ENCODE measurements around the gene RRP1.

RRP1 gene

DNA sequence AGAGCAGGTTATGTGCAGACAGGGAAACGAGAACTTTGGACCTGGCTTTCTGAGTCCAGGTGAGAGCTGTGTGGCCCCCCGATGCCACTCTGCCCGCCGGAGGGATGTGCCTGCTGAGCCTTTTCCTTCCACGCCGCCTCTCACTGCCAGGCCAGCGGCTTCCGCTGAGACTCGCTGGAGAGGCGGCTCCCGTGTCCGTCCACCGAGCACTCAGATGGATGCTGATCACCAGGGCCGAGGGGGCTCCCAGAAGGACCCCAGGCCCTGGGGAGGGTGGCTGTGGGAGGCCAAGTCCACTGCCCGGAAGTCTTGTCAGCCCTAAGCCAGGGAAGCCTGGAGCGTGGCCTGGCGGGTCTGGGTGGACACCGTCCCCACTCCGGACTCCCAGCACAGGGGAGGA is 29.7 kb upstream of the RRP1 start:
- DNase-seq: no peak

DNA sequence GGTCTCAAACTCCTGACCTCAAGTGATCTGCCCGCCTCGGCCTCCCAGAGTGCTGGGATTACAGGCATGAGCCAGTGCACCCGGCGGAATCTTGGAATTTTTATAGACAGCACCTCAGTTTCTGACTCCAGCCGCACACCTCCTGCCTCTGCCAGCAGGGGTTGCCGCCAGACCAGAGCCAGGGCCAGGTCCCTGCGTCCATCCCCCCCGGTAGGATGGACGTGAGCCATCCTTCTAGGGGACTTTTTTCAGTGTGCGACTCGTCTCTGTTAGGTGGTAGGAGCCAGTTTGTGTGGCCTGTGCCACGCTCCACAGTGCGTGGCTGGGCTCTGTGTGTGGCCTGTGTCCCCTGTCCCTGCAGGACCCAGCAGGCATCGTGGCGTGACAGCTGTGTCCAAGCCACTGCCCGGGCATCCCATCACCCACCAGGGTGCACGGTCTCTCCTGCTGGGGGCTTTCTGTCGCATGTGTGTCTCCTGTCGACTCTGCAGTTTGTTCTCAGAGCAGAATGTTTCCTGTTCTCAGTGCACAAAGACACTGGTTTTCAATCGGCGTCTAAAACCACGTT is 28.9 kb upstream of the RRP1 start:
- no peak for DNase-seq

DNA sequence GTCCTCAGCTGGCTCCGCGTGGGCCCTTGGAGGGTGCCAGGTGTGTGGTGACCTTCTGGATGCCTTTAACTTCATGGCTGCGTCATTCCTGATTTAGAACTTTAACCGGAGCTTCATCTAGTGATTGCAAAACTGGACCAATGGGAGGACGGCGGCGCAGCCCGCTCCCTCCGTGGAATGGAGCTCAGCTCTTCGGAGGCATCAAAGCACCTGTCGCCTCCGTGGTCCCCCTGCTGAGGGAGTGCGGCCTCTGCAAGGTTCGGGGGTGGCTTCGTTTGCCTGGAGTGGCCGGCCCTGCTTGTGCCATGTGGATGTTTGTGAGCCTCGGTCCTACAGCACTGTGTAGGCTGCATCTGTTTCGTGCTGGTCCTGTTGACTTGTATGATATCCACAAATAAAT is 27.5 kb upstream of the RRP1 start:
- DNase-seq: no peak

DNA sequence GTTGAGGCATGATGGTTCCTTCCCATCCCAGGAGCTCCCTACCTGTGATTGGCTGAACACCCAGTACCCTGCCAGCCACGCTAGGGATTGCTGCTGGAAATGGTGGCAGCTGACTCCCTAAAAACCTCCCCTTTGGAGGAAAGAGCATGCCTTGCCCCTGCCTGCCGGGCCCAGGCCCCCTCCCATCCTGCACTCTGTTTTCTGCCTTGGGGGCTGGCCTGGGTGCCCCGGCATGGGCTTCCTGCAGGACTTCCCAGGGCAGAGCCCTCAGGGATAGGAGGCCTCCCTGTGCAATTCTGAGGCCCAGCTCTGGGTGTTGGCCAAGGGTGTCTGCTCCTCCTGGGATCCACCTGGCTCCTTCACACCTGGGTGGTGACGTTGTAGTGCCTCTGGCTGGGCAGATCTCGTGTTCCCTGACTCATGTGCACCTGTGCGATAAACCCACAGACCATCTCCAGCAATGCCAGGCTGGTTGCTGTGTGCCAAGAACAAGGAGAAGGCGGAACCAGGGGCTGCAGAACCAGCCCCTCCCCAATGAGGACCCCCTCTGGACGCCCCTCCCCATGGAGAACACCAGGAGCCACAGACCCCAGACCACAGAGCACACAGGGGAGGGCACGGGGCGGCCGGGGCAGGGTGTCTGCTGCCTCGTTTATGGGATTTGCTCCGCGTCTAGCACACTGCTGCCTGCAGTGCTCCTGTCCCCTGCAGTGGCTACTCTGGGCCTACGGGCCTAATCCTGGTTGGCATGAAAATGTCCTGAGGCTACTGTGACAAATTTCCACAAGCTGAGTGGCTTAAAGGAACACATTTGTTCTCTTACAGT is 26.9 kb upstream of the RRP1 start:
- no peak for DNase-seq

DNA sequence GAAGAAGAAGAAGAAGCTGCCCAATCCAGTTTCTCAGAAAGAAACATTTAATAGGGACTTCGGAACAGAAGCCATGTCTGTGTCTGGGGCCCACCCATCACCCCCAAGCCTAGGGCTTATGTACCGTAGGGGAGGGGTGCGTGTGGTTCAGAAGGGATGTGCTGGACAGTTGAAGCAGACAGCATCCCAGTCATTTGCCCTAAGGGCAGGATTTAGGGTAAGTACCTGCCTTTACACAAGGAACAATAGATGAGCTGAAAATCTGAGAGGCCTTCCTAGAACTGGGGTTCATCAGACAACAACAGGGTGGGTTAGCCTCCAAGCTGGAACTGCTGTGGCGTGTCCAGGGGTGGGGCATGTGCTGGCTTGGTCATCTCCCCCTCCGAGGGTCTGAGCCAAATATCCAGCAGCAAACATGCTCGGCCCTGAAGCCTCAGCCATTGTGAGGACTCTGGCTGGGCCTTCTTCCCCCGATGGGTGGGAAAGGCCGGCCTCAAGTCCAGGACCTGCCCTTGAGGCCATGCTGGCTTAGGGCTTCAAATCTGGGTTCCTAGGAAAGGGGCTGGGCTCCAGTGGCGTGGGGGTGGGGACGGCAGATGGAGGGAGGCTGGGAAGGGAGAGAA is 25.4 kb upstream of the RRP1 start:
- no peak for DNase-seq

DNA sequence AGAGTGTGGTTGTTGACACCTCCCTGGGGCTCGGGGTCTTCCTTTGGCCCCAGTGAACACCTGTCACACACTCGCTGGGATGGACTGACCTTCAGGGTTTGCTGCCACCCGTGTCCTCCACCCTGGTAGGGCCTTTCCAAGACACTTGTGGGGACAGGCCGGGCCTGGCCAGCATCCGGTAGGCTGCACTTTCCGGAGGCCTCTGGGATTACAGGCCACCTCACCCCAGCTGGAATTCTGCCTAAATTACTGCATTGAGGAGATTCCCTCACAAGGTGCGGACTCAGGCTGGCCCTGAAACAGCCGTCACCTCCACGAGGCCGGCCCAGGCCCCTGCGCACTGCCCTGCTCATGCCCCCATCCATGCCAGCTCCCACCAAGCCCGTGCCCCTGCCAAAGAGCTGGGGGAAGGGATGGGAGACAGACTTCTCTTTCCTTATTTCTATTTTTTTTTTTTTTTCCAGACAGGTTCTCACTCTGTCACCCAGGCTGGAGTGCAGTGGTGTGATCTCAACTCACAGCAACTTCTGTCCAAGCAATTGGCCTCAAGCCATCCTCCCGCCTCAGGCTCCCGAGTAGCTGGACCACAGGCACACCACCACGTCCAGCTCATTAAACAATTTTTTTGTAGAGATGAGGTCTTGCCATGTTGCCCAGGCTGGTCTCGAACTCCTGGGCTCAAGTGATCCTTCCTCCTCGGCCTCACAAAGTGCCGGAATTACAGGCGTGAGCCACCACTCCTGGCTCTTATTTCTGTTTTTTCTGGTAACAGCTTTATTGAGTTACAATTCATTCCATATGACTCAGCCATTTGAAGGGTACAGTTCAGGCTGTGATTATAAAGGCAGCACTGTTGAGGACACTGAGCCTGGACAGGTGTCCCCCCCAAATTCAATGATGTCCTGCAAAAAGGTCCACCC is 24.5 kb upstream of the RRP1 start:
- DNase-seq: no peak

DNA sequence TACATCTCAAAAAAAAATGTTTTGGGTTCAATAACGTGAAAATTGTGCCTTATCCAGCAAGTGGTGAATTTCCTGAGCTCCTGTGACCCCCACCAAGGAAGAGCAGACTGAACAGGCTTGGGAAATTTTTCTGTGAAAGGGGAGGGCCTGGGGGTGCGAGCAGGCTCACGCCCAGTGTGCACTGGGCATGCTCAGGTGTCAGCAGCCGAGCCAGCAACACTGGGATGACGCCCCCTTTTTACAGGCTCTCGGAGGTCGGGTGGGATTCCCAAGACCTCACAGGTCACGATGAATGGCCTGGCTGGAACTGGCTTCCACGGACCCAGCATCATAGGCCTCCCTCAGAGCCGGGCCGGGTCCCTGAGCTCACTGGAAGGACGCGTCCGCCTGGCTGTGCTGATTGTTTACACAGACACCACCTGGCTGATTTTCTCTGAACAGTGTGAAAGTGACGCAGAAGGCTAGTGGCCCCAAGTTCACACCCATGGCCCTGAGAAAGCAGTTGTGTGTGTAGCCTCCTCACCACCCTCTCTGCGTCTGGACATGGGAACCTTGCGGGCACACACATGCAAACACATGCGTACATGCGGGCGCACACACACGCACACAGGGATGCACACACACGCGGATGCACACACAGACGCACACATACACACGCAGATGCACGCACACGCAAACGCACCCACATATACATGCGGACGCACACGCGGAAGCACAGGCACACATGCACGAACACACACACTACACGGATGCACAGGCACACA is 22.5 kb upstream of the RRP1 start:
- DNase-seq: no peak

DNA sequence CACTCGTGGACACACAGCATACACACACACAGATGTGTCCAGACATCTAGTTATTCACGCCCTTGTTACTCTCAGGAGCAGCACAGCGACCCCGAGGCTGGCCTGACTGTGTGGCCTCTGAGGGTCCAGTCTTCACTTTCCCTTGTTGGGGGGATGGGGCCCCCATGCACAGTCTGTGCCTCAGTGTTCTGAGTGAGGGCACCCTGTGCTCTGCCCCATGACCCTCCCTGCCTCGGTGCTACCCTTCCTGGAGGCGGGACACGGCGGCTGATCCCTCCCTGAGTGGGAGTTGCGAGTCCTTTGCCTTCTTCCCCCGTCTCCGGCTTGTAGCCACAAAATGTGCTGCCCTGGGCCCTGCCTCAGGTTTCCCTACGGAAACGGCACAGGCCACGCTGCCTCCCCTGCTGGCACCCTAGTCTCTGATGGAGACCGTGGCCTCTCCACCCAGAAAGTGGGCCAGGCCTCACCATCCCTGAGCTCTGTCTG is 21.8 kb upstream of the RRP1 start:
- DNase-seq: no peak

DNA sequence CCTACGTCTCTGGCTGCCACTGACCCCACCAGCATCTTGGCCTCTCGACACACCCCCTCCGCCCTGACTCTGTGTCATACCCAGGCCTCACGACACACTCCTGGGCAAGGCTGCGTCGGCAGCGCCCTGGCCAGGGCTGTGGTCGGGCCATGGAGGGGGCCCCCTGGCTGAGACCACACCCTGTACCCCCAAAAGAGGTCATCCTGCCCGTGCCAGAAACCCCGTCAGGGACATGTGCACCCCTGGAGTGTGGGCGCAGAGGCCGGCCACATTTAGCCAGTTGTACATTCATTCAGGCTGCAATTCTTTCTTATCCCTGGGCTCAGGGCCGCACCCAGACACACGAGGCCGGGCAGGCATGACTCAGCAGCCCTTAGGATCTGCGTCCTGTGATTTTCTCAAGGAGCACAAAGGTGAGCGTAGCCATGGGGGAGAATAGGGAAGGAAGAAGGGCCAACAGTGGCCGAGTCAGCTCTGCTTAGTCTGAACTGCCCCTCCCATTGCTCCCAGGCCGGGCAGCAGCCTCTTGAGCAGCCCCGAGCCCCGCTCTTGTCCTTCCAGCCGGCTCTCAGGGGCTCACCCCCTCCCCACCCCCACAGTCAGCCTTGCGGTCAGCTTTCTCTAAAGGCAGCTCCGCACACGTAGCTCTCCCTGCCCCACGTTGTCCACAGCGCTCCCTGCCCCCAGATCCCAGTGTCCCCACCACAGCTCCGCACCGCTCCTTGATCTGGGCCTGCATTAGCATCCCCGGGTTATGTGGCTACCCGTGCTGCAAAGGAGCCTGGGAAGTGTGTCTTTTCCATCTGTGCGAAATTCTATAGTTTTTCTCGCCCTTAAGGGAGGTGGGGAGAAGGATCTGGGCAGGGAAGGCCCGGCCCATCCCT is 21.2 kb upstream of the RRP1 start:
- no peak for DNase-seq

DNA sequence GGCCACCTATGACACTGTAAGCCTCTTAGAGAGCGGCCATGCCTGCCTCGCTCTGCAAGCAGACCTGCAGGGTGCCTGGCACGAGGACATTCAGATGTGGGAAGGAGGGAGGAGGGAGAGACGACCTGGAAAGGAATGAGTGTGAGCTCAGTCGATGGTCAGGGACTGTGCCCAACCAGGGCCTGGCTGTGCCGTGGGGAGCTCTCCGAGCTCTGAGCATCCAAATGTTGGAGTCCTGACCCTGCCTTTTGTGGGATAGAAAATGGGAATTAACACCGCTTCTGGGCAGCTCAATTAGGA is 20.6 kb upstream of the RRP1 start:
- DNase-seq: no peak

DNA sequence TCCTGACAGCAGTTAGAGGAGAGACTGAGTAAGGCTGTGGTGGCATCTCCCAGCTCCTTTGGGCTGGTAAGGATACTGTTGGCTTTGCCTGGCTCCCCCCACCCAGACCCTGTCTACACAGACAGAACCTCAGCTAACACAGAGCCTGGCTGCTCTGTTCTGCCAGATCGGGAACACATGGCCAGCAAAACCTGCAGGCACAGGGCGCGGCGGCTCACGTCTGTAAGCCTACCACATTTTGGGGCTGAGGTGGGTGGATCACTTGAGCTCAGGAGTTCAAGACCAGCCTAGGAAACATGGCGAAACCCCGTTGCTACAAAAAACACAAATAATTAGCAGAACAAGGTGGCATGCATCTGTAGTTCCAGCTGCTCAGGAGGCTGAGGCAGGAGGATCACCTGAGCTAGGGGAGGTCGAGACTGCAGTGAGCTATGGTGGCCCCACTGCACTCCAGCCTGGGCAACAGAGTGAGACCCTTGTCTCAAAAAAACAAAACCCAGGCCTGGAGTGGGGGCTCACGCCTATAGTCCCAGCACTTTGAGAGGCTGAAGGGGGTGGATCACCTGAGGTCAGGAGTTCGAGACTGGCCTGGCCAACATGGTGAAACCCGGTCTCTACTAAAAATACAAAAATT is 19.9 kb upstream of the RRP1 start:
- no peak for DNase-seq

DNA sequence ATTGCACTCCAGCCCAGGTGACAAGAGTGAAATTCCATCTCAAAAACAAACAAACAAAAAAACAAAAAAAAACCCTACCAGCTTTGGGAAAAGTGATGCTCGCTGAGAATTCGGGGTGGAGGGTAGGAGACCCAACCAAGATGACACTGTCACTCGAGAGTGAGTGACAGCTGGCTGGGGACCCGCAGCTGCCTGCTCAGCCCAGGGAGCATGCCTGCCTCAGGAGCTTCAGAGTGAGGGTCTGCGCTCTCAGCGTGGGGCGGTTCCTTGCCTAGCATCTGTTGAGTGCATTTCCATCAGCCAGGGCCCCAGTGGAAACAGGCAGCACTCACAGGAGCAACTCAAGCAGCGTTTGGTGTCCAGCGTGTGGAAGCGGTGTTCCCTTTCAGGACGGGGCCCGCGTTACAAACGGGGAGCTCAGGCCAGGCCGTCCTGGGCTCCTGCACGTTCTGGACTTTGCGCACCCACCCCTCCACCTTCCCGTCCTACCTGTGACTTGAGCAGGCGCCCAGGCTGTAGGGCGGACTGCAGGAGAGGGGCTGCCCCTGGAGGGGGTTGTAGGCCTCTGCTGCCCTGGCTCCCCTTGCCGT is 19.2 kb upstream of the RRP1 start:
- no peak for DNase-seq

DNA sequence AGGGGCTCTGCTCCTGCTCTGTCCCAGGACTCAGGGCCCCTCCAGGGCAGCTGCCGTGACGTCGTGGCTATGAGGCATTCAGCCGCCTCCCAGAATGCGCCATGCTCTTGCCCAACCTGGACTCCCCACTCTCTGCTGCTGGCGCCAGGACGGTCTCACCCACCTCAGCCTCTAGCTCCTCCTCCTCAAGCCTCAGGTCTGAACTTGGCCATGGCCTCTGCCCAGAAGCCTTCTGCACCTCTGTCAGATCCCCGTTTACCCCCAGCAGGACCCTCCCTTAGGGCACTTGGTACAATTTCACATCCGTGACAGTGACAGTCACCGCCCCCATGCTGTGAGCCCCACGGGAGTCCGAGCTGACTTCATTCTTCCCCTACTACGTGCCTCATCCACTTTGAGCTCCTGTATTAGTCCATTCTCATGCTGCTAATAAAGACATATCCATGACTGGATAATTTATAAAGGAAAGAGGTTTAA is 18.1 kb upstream of the RRP1 start:
- DNase-seq: no peak

DNA sequence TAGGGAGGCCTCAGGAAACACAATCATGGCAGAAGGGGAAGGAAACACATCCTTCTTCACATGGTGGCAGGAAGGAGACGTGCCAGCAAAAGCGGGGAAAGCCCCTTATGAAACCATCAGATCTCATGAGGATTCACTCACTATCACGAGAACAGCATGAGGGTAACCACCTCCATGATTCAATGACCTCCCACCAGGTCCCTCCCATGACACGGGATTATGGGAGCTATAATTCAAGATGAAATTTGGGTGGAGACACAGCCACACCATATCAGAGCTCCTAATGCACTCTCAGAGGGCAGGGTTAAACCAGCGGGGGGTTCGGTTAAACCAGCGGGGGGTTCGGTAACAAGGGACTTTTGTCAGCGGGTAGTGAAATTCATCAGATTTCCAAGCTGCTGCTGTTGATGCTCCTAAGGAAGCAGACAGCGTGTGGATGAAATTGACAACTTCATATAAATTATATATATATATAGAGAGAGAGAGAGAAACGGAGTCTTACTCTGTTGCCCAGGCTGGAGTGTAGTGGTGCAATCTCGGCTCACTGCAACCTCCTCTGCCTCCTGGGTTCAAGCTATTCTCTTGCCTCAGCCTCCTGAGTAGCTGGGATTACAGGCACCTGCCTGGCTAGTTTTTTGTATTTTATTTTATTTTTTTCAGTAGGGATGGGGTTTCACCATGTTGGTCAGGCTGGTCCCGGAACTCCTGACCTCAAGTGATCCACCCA is 17.5 kb upstream of the RRP1 start:
- DNase-seq: no peak

DNA sequence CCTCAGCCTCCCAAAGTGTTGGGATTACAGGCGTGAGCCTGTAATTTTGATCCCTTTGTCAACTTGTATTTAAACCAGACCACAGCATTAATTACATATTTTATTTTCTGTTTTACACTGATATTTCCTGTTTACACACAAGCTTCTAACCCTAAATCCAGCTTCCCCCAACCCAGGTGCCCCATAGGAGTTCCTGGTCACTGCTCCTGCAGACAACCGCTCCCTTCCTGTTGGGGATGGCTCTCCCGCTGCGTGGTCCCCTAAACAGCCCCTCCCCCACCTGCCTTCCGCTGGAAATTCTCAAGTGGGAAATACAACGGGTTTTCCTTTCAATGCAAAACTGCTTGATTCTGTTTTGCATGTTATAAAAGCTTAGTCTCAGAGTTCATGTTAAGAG is 17.0 kb upstream of the RRP1 start:
- DNase-seq: no peak

DNA sequence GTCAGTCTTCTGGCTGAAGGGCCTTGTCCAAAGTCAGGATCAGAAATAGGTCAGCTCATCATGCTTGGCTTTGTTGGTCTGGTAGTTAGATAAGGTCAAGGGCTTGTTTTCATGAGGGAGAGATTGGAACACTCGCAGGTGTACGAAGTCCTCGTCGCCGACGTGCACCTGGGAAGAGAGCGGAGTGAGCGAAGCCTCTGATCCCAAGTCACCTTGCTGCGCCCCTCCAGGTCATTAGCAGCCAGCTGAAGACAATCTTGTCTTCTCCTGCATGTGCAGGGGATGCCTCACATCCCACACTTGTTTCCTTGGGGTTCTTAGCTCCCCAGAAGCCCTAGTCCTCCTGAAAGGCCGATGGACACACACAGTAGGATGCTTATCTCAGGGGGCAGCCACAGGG is 15.2 kb upstream of the RRP1 start:
- DNase-seq: no peak

DNA sequence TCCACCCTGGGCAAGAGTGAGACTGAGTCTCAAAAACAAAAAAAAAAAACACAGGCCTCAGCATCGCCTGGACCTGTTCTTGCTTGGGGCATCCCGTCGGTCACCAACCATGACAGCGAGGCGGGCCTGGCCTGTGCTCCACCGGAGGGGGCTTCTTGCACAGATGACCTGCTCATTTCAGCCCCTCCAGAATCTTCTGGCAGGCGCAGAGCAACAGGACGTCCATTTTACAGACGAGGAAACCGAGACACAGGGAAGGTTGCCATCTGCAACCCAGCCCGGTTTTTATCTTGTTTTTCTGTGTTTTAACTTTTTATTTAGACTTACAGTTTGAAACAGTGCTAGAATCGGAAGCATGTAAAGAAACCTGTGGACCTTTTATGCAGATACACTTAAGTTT is 14.2 kb upstream of the RRP1 start:
- no peak for DNase-seq

DNA sequence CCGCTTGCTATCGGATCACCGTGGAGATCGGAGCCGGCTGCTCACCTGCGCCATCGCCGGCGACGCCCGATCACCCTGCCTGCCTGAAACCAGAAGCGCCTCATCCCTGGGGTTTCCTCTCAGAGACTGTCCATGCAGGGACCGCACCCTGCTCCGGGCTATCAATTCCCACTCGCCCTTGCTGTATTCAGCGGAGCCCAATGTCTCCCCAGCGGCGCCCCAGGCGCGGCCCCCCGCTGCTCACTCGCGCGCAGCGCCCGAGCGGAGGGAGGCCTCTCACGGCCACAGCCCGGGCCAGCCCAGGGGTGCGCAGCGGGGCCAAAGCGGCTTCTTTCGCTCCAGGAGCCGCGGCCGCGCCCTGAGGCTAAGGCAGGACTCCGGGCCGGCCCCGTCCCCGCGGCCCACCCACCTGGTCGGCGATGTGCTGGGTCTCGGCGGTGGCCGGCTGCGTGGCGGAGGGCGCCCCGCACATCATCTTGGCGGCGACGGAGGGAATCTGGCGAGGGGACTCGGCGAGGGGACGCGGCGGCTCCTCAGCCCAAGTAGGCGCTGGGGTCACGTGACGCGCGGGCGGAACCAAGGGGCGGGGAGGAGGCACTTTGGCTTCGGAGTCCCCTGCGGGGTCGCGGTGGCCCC is 13.5 kb upstream of the RRP1 start, which contains the start of gene CSTB:
Gene CSTB (minus strand): TSS at position 514 of the 636 bp plus-strand sequence. CDS start 39 bp downstream, at position 475.
- DNase-seq: no peak

DNA sequence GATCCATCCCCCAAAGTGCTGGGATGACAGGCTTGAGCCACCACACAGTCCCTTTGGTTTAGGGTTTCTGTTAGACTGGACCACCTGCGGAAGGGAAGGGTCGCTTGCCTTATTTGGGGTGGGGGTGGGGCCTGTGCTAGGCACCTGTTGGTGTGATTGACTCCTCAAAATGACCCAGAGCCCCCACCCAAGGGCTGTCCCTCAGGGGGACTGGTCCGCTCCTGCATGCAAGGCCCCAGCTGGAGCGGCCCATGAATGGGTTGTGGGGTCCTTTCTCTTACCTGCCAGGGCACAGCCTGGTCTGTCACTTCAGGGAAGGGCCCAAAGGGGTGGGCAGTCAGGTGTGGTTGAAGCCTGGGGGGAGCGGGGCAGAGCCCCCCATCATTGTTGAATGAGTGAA is 11.4 kb upstream of the RRP1 start:
- no peak for DNase-seq
